Retinal pigment epithelial cell (primary cell): ENCODE measurements around the gene ASCC2.
A peak's percentile ranks its signal among the peaks of the same experiment; 100 is the strongest.

Experiments
- DNase-seq: peaks from one replicate; pipeline ENCODE4 v3.0.0-alpha.2; 2010; ENCODE audit warnings: low read depth
- H3K4me3 ChIP-seq: 2 replicates; pipeline ENCODE4 v1.5.1; 2011; ENCODE audit warnings: mild to moderate bottlenecking, low read length, control low read depth, moderate library complexity
- CTCF ChIP-seq: conservative IDR thresholded peaks from 2 replicates; pipeline ENCODE4 v1.5.1; 2011; ENCODE audit warnings: low read depth, low read length, control low read depth, inconsistent platforms

Gene ASCC2

GRCh38 chr22:29855611-29856181 lies 17.6 kb upstream of the ASCC2 start:
- H3K4me3 ChIP-seq, result no peak overlapping the region
- no peak for TF ChIP-seq CTCF
- no peak for DNase-seq

DNA sequence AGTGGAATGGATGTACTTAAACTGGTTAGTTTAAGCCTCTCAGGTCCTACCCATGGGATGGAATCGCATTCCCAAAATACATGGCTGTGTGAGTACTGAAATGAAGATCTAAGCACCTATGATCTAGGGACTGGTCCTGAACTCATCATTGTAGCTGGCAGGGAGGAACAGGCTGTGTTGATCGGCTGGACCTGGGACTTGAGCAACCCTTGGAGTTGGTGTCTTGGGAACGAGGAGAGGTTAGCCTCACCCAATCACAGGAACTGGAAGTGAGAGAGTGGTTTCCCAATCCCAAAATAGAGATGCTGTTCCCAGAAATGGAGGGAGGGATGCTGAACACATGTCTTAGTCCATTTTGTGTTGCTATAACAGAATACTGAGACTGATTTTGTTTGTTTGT lies 16.4 kb upstream of the ASCC2 start:
- no peak overlapping the region for H3K4me3 ChIP-seq
- DNase-seq, result no peak
- TF ChIP-seq CTCF, result no peak

GRCh38 chr22:29848111-29848510 lies 10.0 kb upstream of the ASCC2 start:
- H3K4me3 ChIP-seq, result no peak overlapping the region
- TF ChIP-seq CTCF, result no peak
- DNase-seq, result no peak

DNA sequence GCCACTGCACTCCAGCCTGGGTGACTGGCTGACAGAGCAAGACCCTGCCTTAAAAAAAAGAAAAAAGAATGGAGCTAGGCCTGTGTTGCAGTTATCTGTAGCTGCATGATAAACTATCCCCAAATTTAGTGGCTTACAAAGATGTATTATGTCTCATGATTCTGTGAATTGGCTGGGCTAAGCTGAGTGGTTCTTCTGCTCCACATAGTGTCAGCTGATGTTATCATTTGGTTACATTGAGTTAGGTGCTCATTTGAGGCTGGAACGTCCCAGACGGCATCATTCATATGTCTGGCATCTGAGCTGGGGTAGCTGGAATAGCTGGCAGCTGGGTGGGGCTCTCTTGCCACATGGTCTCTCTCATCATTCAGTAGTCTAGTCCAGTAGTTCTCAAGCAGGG lies 8.2 kb upstream of the ASCC2 start:
- no peak for TF ChIP-seq CTCF
- no peak for DNase-seq
- H3K4me3 ChIP-seq, result no peak overlapping the region

DNA sequence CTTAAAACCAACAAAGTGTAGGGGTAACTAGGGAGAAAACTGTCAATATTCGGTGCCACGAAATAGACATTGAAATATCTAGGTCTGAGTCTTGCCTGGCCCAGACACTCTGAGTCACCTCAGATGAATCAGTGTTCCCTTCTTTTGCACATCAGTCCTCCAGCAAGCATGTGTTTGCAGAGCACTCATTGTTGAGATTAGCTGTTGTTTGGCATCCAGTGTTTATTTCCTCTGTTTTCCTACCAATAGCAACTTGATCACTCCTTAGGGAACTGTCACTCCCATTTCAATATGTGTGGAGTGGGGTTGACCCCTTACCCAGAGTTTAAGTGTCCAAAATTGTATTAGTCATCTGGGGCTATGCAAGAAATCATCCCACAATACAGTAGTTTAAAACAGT lies 4.7 kb upstream of the ASCC2 start:
- peak; percentile 43 for DNase-seq
- H3K4me3 ChIP-seq, result no peak overlapping the region
- TF ChIP-seq CTCF, result no peak

DNA sequence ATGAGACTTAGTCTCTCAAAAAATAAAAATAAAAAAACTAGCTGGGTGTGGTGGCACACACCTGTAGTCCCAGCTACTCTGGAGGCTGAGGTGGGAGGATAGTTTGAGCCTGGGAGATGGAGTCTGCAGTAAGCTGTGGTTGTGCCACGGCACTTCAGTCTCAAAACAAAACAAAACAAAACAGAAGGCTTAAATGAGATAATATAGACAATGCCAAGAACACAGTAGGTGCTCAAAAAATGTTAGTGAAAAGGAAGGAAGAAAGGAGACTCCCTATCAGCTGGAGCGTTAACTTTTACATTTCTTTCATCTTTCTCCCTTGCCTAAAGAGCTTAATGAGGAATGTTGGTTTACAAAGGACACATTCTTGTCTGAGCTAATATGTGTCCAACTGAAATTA lies 4.1 kb upstream of the ASCC2 start:
- no peak overlapping the region for H3K4me3 ChIP-seq
- no peak for TF ChIP-seq CTCF
- no peak for DNase-seq

DNA sequence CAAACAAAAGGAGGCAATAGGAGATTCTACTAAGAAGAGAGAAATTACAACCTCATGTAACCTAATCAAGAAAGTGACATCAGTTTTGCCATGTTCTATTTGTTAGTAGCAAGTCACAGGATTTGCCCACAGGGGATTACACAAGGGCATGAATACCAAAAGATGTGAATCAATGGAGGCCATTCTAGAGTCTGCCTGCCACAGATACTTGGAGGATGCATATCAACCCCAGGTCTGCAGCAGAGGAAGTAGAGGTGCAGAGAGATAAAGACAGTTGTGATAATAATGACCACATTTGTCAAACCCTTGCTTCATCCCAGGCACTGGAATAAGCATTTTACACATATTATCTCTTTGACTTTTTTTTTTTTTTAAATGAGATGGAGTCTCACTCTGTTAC lies 2.4 kb upstream of the ASCC2 start:
- no peak for TF ChIP-seq CTCF
- DNase-seq, result no peak
- H3K4me3 ChIP-seq, result no peak overlapping the region
